ENCODE measurements around the gene RGS21. TPM values are rescaled to one million over a fixed set of nuclear protein-coding genes. Genes with fewer than 3 reads are reported as not detected.

The RGS21 gene
- total RNA-seq, 1 donor from 2014 or later, result not detected

- no peak overlapping the region for H3K4me3 ChIP-seq
These were observed 78.4 kb downstream of the RGS21 start for GRCh38 chr1:192395211-192395610.

GRCh38 chr1:192395895-192396294 is 79.1 kb downstream of the RGS21 start:
- Histone ChIP-seq H3K36me3 (no peaks in the 10 kb centered on the region), H3K4me1 (no peaks in the 10 kb centered on the region), H3K27ac (replicated peaks) (no peak overlapping the region), H3K9me3 (replicated peaks) (no peaks in the 10 kb centered on the region), H3K27me3 (ENCODE audit: low read depth) (no peaks in the 10 kb centered on the region), H3K4me3 (no peak overlapping the region)
- intact Hi-C loops (cut with micrococcal nuclease), result no loop called here
- DNase-seq, result no peak
- no peak for TF ChIP-seq CTCF (IDR thresholded peaks at IDR 0.05; ENCODE audit: borderline replicate concordance)

More at GRCh38 chr1:192395211-192395610, 78.4 kb downstream of the RGS21 start:
- Histone ChIP-seq H3K27me3 (ENCODE audit: low read depth) (no peaks in the 10 kb centered on the region), H3K36me3 (no peaks in the 10 kb centered on the region), H3K9me3 (replicated peaks) (no peaks in the 10 kb centered on the region), H3K4me1 (no peaks in the 10 kb centered on the region), H3K27ac (replicated peaks) (no peak overlapping the region)
- intact Hi-C loops (cut with micrococcal nuclease), result no loop called here
- no peak for TF ChIP-seq CTCF (IDR thresholded peaks at IDR 0.05; ENCODE audit: borderline replicate concordance)
- no peak for DNase-seq

GRCh38 chr1:192399161-192399560 is 82.4 kb downstream of the RGS21 start:
- no peaks in the 10 kb centered on the region for H3K27me3 ChIP-seq (ENCODE audit: low read depth)
- no peak for DNase-seq
- intact Hi-C loops (cut with micrococcal nuclease), result no loop called here
- H3K4me3 ChIP-seq, result no peak overlapping the region
- no peaks in the 10 kb centered on the region for H3K36me3 ChIP-seq
- H3K27ac ChIP-seq (replicated peaks), result no peak overlapping the region
- no peaks in the 10 kb centered on the region for H3K4me1 ChIP-seq
- TF ChIP-seq CTCF (IDR thresholded peaks at IDR 0.05; ENCODE audit: borderline replicate concordance), result no peak
- no peaks in the 10 kb centered on the region for H3K9me3 ChIP-seq (replicated peaks)

GRCh38 chr1:192401825-192402224 is 85.0 kb downstream of the RGS21 start:
- intact Hi-C loops (cut with micrococcal nuclease), result no loop called here
- H3K4me1 ChIP-seq, result no peaks in the 10 kb centered on the region
- no peak for DNase-seq
- no peak for TF ChIP-seq CTCF (IDR thresholded peaks at IDR 0.05; ENCODE audit: borderline replicate concordance)
- H3K27ac ChIP-seq (replicated peaks), result no peak overlapping the region
- no peaks in the 10 kb centered on the region for H3K9me3 ChIP-seq (replicated peaks)
- no peak overlapping the region for H3K4me3 ChIP-seq
- no peaks in the 10 kb centered on the region for H3K27me3 ChIP-seq (ENCODE audit: low read depth)
- no peaks in the 10 kb centered on the region for H3K36me3 ChIP-seq

- Histone ChIP-seq H3K36me3 (no peaks in the 10 kb centered on the region), H3K9me3 (replicated peaks) (no peaks in the 10 kb centered on the region), H3K4me1 (no peaks in the 10 kb centered on the region), H3K4me3 (no peak overlapping the region), H3K27me3 (ENCODE audit: low read depth) (no peaks in the 10 kb centered on the region), H3K27ac (replicated peaks) (no peak overlapping the region)
- no peak for TF ChIP-seq CTCF (IDR thresholded peaks at IDR 0.05; ENCODE audit: borderline replicate concordance)
- DNase-seq, result no peak
- intact Hi-C loops (cut with micrococcal nuclease), result no loop called here
These were observed 85.8 kb downstream of the RGS21 start for GRCh38 chr1:192402571-192402970.

GRCh38 chr1:192407206-192407605 is 90.4 kb downstream of the RGS21 start:
- Histone ChIP-seq H3K4me3 (no peak overlapping the region), H3K27me3 (ENCODE audit: low read depth) (no peaks in the 10 kb centered on the region), H3K4me1 (no peaks in the 10 kb centered on the region), H3K27ac (replicated peaks) (no peak overlapping the region), H3K9me3 (replicated peaks) (no peaks in the 10 kb centered on the region), H3K36me3 (no peaks in the 10 kb centered on the region)
- intact Hi-C loops (cut with micrococcal nuclease), result no loop called here
- no peak for DNase-seq
- TF ChIP-seq CTCF (IDR thresholded peaks at IDR 0.05; ENCODE audit: borderline replicate concordance), result no peak

All from left ventricle myocardium inferior (tissue), 1 donor.